Mesendoderm (in vitro differentiated cells): ENCODE measurements around the gene ARHGAP6.

Source experiments
- DNase-seq: peaks from one replicate; pipeline ENCODE4 v3.0.0; 2013
- H2AK5ac ChIP-seq: 2 replicates; pipeline ENCODE4 v1.6.1; 2013; ENCODE audit warnings: low read length, inconsistent platforms
- H2BK120ac ChIP-seq: 2 replicates; pipeline ENCODE4 v1.6.1; 2013; ENCODE audit warnings: low read depth, mild to moderate bottlenecking, low read length, moderate library complexity, mixed read lengths
- H2BK15ac ChIP-seq: replicated peaks from 2 replicates; pipeline ENCODE4 v1.6.1; 2013; ENCODE audit warnings: low read depth, mild to moderate bottlenecking, moderate library complexity
- H2BK5ac ChIP-seq: 2 replicates; pipeline ENCODE4 v1.6.1; 2013; ENCODE audit warnings: low read length, inconsistent platforms
- H3K18ac ChIP-seq: 2 replicates; pipeline ENCODE4 v1.6.1; 2013; ENCODE audit warnings: mild to moderate bottlenecking, low read length, mixed read lengths
- H3K23ac ChIP-seq: one replicate; pipeline ENCODE4 v1.6.1; 2013; ENCODE audit warnings: low read length
- H3K27ac ChIP-seq: 2 replicates; pipeline ENCODE4 v1.5.1; 2013; ENCODE audit warnings: low read depth, mild to moderate bottlenecking, inconsistent platforms, low read length, moderate library complexity
- H3K27me3 ChIP-seq: 2 replicates; pipeline ENCODE4 v1.6.1; 2013; ENCODE audit warnings: low read length, control low read depth, mild to moderate bottlenecking, inconsistent platforms; ENCODE audit not compliant: insufficient read depth, poor library complexity
- H3K36me3 ChIP-seq: 2 replicates; pipeline ENCODE4 v1.6.1; 2013; ENCODE audit warnings: low read length, inconsistent platforms; ENCODE audit not compliant: control insufficient read depth, insufficient read depth
- H3K4ac ChIP-seq: one replicate; pipeline ENCODE4 v1.6.1; 2013; ENCODE audit warnings: low read depth, mild to moderate bottlenecking, low read length, moderate library complexity
- H3K4me1 ChIP-seq: 2 replicates; pipeline ENCODE4 v1.6.1; 2013; ENCODE audit warnings: low read depth, low read length, inconsistent platforms; ENCODE audit not compliant: control insufficient read depth
- H3K4me2 ChIP-seq: 2 replicates; pipeline ENCODE4 v1.6.1; 2013; ENCODE audit warnings: low read length
- H3K4me3 ChIP-seq: 2 replicates; pipeline ENCODE4 v1.5.1; 2013; ENCODE audit warnings: mild to moderate bottlenecking, low read length
- H3K56ac ChIP-seq: one replicate; pipeline ENCODE4 v1.6.1; 2013; ENCODE audit warnings: low read length
- H3K79me1 ChIP-seq: 2 replicates; pipeline ENCODE4 v1.6.1; 2013; ENCODE audit warnings: low read length, inconsistent platforms
- H3K79me2 ChIP-seq: 2 replicates; pipeline ENCODE4 v1.6.1; 2013; ENCODE audit warnings: mild to moderate bottlenecking, low read length; ENCODE audit not compliant: control insufficient read depth, insufficient read depth
- H3K9ac ChIP-seq: 2 replicates; pipeline ENCODE4 v1.6.1; 2013; ENCODE audit warnings: low read length, inconsistent platforms
- H4K5ac ChIP-seq: one replicate; pipeline ENCODE4 v1.6.1; 2013; ENCODE audit warnings: low read length
- H4K8ac ChIP-seq: one replicate; pipeline ENCODE4 v1.6.1; 2013; ENCODE audit warnings: low read depth, mild to moderate bottlenecking, control low read depth, low read length, moderate library complexity
- WGBS: extraction: QIAGEN DNeasy Blood & Tissue Kit; methylation state at CpG from one replicate; pipeline ENCODE4 v1.1.7; 2013; ENCODE audit warnings: low lambda C conversion rate, missing lambda C conversion rate; ENCODE audit not compliant: insufficient coverage; ENCODE audit errors: extremely low coverage; 5-methylcytosine and 5-hydroxymethylcytosine counted together

ARHGAP6 gene

GRCh38 chrX:11420851-11421250 is 244.9 kb downstream of the ARHGAP6 start:
- Histone ChIP-seq H2BK5ac (no peak overlapping the region), H3K27ac (no peak overlapping the region), H3K9ac (no peak overlapping the region), H3K56ac (no peak overlapping the region), H3K4me2 (no peak overlapping the region), H2BK15ac (no peak overlapping the region), H3K4me3 (no peak overlapping the region), H4K5ac (no peak overlapping the region), H3K18ac (no peak overlapping the region), H3K79me1 (no peaks in the 10 kb centered on the region), H3K79me2 (no peaks in the 10 kb centered on the region), H2AK5ac (no peak overlapping the region), H3K4ac (no peak overlapping the region), H3K4me1 (no peaks in the 10 kb centered on the region), H3K23ac (no peak overlapping the region), H2BK120ac (no peak overlapping the region), H4K8ac (no peak overlapping the region), H3K36me3 (no peaks in the 10 kb centered on the region), H3K27me3 (no peaks in the 10 kb centered on the region)
- DNase-seq: no peak
- no CpG with 5 or more reads among the region's 4 CpGs for WGBS

GRCh38 chrX:11419102-11419501 is 246.6 kb downstream of the ARHGAP6 start:
- Histone ChIP-seq H2BK120ac (no peak overlapping the region), H3K36me3 (no peaks in the 10 kb centered on the region), H3K79me2 (no peaks in the 10 kb centered on the region), H4K8ac (no peak overlapping the region), H3K9ac (no peak overlapping the region), H3K23ac (no peak overlapping the region), H3K18ac (no peak overlapping the region), H3K56ac (no peak overlapping the region), H3K4ac (no peak overlapping the region), H3K27me3 (no peaks in the 10 kb centered on the region), H3K4me3 (no peak overlapping the region), H2BK5ac (no peak overlapping the region), H3K79me1 (no peaks in the 10 kb centered on the region), H3K27ac (no peak overlapping the region), H2BK15ac (no peak overlapping the region), H2AK5ac (no peak overlapping the region), H3K4me1 (no peaks in the 10 kb centered on the region), H4K5ac (no peak overlapping the region), H3K4me2 (no peak overlapping the region)
- DNase-seq: no peak
- no CpG with 5 or more reads among the region's 6 CpGs for WGBS

- no peak overlapping the region for H2BK5ac ChIP-seq
- no peaks in the 10 kb centered on the region for H3K27me3 ChIP-seq
- H4K8ac ChIP-seq: no peak overlapping the region
- H3K36me3 ChIP-seq: no peaks in the 10 kb centered on the region
- no peak overlapping the region for H3K9ac ChIP-seq
- H3K4me1 ChIP-seq: no peaks in the 10 kb centered on the region
- no peak overlapping the region for H3K4me2 ChIP-seq
- H3K27ac ChIP-seq: no peak overlapping the region
- H3K79me2 ChIP-seq: no peaks in the 10 kb centered on the region
- H3K56ac ChIP-seq: no peak overlapping the region
- no peaks in the 10 kb centered on the region for H3K79me1 ChIP-seq
- no peak overlapping the region for H3K4me3 ChIP-seq
- no peak overlapping the region for H3K23ac ChIP-seq
- no CpG with 5 or more reads among the region's 13 CpGs for WGBS
- no peak overlapping the region for H2AK5ac ChIP-seq
- H2BK15ac ChIP-seq: no peak overlapping the region
- H4K5ac ChIP-seq: no peak overlapping the region
- no peak overlapping the region for H2BK120ac ChIP-seq
- H3K18ac ChIP-seq: no peak overlapping the region
- H3K4ac ChIP-seq: no peak overlapping the region
- DNase-seq: no peak
Observed at GRCh38 chrX:11416600-11416999, 249.1 kb downstream of the ARHGAP6 start.

GRCh38 chrX:11414091-11414490 is 251.6 kb downstream of the ARHGAP6 start:
- Histone ChIP-seq H4K5ac (no peak overlapping the region), H3K18ac (no peak overlapping the region), H3K23ac (no peak overlapping the region), H3K9ac (no peak overlapping the region), H3K56ac (no peak overlapping the region), H3K4me1 (no peaks in the 10 kb centered on the region), H3K4me3 (no peak overlapping the region), H2AK5ac (no peak overlapping the region), H3K4ac (no peak overlapping the region), H3K27me3 (no peaks in the 10 kb centered on the region), H3K79me2 (no peaks in the 10 kb centered on the region), H3K36me3 (no peaks in the 10 kb centered on the region), H3K79me1 (no peaks in the 10 kb centered on the region), H2BK5ac (no peak overlapping the region), H4K8ac (no peak overlapping the region), H2BK120ac (no peak overlapping the region), H3K4me2 (no peak overlapping the region), H2BK15ac (no peak overlapping the region), H3K27ac (no peak overlapping the region)
- no CpG with 5 or more reads among the region's 1 CpG for WGBS
- no peak for DNase-seq

- Histone ChIP-seq H3K36me3 (no peaks in the 10 kb centered on the region), H2BK5ac (no peak overlapping the region), H3K4me3 (no peak overlapping the region), H3K79me1 (no peaks in the 10 kb centered on the region), H4K5ac (no peak overlapping the region), H3K56ac (no peak overlapping the region), H2BK120ac (no peak overlapping the region), H3K18ac (no peak overlapping the region), H3K4me1 (no peaks in the 10 kb centered on the region), H2AK5ac (no peak overlapping the region), H3K79me2 (no peaks in the 10 kb centered on the region), H3K4ac (no peak overlapping the region), H2BK15ac (no peak overlapping the region), H4K8ac (no peak overlapping the region), H3K4me2 (no peak overlapping the region), H3K27ac (no peak overlapping the region), H3K27me3 (no peaks in the 10 kb centered on the region), H3K23ac (no peak overlapping the region), H3K9ac (no peak overlapping the region)
- WGBS: no CpG with 5 or more reads among the region's 10 CpGs
- no peak for DNase-seq
Observed at GRCh38 chrX:11412715-11413623, 252.8 kb downstream of the ARHGAP6 start.

DNA sequence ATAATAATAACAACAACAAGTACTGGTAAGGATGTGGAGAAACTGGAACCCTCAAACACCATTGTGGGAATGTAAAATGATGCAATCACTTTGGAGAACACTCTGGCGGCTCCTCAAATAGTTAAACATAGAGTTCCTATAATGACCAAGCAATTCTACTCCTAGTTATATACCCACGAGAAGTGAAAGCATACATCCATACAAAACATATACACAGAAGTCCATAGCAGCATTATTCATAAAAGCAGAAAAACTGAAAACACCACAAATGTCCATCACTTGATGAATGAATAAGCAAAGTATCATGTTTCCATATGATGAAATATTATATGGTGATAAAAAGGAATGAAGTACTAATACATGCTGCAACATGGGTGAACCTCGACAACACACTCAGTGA is 255.8 kb downstream of the ARHGAP6 start:
- no peak overlapping the region for H2BK5ac ChIP-seq
- H3K23ac ChIP-seq: no peak overlapping the region
- H3K4me3 ChIP-seq: no peak overlapping the region
- no peak overlapping the region for H4K5ac ChIP-seq
- no peak overlapping the region for H3K27ac ChIP-seq
- H3K36me3 ChIP-seq: no peaks in the 10 kb centered on the region
- H3K4me2 ChIP-seq: no peak overlapping the region
- no peak overlapping the region for H3K4ac ChIP-seq
- no peaks in the 10 kb centered on the region for H3K4me1 ChIP-seq
- no peak overlapping the region for H2AK5ac ChIP-seq
- H3K9ac ChIP-seq: no peak overlapping the region
- no peaks in the 10 kb centered on the region for H3K27me3 ChIP-seq
- no peak overlapping the region for H3K18ac ChIP-seq
- no peak for DNase-seq
- H3K79me1 ChIP-seq: no peaks in the 10 kb centered on the region
- no peak overlapping the region for H2BK120ac ChIP-seq
- no CpG with 5 or more reads among the region's 3 CpGs for WGBS
- no peak overlapping the region for H2BK15ac ChIP-seq
- no peak overlapping the region for H3K56ac ChIP-seq
- no peak overlapping the region for H4K8ac ChIP-seq
- H3K79me2 ChIP-seq: no peaks in the 10 kb centered on the region
